Prostate gland (tissue), 2 donors: ENCODE results near the gene DCTD. TPM values are rescaled to one million over a fixed set of nuclear protein-coding genes. Genes with fewer than 3 reads are reported as not detected.

Experiments used
- DNase-seq: peaks from one replicate; pipeline ENCODE4 v3.0.0-alpha.2; 2019; ENCODE audit warnings: low spot score
- H3K27ac ChIP-seq, 2 donors: fragments of 200-600 bp; sonication (generic); 2 replicates each; pipeline ENCODE4 v1.5.1; 2017 to 2019
- H3K27me3 ChIP-seq: fragments of 200-600 bp; sonication (generic); replicated peaks from 2 replicates; pipeline ENCODE4 v1.5.1; 2019; ENCODE audit not compliant: insufficient read depth
- H3K36me3 ChIP-seq, 2 donors: fragments of 200-600 bp; sonication (generic); 1 replicate in 1 of 2; 2 replicates in 1 of 2; pipeline versions ENCODE4 v1.5.1 to v1.8.1; 2017 to 2019
- H3K4me1 ChIP-seq: fragments of 200-600 bp; sonication (generic); replicated peaks from 2 replicates; pipeline ENCODE4 v1.5.1; 2019
- H3K4me3 ChIP-seq, 2 donors: fragments of 200-600 bp; sonication (generic); 2 replicates each; pipeline ENCODE4 v1.5.1; 2017 to 2019
- H3K9me3 ChIP-seq: fragments of 200-600 bp; sonication (generic); 2 replicates; pipeline ENCODE4 v1.5.1; 2017
- POLR2A ChIP-seq: fragments of 450-650 bp; IDR thresholded peaks from one replicate; pipeline ENCODE4 v1.6.1; 2016; ENCODE audit warnings: antibody characterized with exemption, mild to moderate bottlenecking
- POLR2AphosphoS5 ChIP-seq: sonication (generic); formaldehyde crosslinking; IDR thresholded peaks from one replicate; pipeline ENCODE4 v1.6.1; 2017; ENCODE audit warnings: antibody characterized with exemption
- WGBS: methylation state at CpG from one replicate; pipeline ENCODE4 v1.1.5; 2018; 5-methylcytosine and 5-hydroxymethylcytosine counted together
- intact Hi-C: fragments of 100-400 bp; cut with DNase I; formaldehyde crosslinking; loops from one replicate; pipeline ENCODE4 v1.14.2; 2022
- total RNA-seq, 2 donors: library from RNA; depleted of rRNA; stranded (reverse); fragments of >200 nt; gene quantifications; one replicate each; pipeline ENCODE4 v1.1.0, GENCODE V29; 2016
- TF ChIP-seq, protein P1 (sequence below), 4 experiments: fragments of 200-600 bp in 2 of 4; fragments of 450-650 bp in 2 of 4; sonication (generic) in 2 of 4; IDR thresholded peaks; 1 replicate in 3 of 4; 2 replicates in 1 of 4; pipeline ENCODE4 v1.5.1; 2016 to 2019; ENCODE audit warnings: antibody characterized with exemption in 4 of 4, mild to moderate bottlenecking in 2 of 4, moderate library complexity in 2 of 4

DCTD gene
- total RNA-seq, 2 donors from 2014 or later: 62.3 to 69.5 TPM

DNA sequence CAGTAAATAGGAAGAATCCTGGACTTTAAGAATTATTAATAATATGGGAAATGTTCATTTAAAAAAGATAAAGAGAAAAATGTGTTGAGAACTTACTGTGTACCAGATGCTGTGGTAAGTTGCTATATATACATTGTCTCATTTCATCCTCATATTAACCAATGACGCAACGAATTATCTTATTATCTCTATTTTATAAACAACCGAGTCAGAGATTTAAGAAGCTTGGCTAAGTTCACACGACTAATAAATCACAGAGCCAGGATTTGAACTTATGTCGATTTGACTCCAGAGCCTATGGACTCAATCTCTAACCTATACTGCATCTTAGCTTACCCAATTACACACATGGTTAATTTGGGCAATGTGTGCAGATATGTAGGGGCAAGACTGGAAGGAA is 15.5 kb upstream of the DCTD start:
- intact Hi-C loops: loop anchor here (10.0 kb wide), 1 partner anchor 472 kb away; no protein-coding TSS in a partner anchor
- no peaks in the 10 kb centered on the region for H3K27me3 ChIP-seq
- H3K9me3 ChIP-seq: no peaks in the 10 kb centered on the region
- WGBS: 79% methylated on average over 5 of the region's 5 CpGs
- DNase-seq: no peak
- H3K4me1 ChIP-seq: no peaks in the 10 kb centered on the region
- no peak overlapping the region for H3K27ac ChIP-seq
- TF ChIP-seq POLR2AphosphoS5: no peak
- TF ChIP-seq POLR2A: no peak
- TF ChIP-seq, protein P1, sequence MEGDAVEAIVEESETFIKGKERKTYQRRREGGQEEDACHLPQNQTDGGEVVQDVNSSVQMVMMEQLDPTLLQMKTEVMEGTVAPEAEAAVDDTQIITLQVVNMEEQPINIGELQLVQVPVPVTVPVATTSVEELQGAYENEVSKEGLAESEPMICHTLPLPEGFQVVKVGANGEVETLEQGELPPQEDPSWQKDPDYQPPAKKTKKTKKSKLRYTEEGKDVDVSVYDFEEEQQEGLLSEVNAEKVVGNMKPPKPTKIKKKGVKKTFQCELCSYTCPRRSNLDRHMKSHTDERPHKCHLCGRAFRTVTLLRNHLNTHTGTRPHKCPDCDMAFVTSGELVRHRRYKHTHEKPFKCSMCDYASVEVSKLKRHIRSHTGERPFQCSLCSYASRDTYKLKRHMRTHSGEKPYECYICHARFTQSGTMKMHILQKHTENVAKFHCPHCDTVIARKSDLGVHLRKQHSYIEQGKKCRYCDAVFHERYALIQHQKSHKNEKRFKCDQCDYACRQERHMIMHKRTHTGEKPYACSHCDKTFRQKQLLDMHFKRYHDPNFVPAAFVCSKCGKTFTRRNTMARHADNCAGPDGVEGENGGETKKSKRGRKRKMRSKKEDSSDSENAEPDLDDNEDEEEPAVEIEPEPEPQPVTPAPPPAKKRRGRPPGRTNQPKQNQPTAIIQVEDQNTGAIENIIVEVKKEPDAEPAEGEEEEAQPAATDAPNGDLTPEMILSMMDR (IDR thresholded peaks at IDR 0.05): no peak
- no peaks in the 10 kb centered on the region for H3K36me3 ChIP-seq
- no peak overlapping the region for H3K4me3 ChIP-seq

DNA sequence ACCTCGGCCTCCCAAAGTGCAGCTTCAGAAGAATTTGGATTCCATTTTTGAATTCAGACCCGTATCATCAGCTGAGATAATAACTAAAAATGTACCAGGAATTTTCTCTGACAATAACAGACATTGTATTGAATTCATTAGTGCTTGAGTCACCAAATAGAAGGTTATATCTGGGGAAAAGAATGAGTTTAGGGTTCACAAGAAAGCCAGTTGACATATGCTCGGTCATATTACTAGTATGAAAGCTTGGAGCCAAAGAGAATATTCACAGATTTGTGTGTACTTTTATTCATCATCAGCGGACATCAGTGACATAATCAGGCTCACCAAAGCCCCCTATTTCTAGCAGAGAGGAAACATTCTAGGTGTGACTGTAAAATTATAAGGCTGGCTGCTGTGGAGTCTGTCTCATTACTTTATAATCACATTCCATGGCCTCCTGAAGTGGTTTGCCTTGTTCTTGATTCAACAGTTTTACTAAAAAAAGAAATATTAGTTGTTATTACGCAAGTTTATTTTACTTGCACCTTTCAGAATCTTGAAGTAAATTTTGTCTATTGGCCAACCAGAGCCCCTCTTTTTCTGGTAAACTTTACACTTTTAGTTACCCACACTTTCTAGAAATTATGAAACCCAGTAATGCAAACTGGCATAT is 14.6 kb upstream of the DCTD start:
- H3K36me3 ChIP-seq: no peaks in the 10 kb centered on the region
- TF ChIP-seq POLR2A (no peak), POLR2AphosphoS5 (no peak)
- TF ChIP-seq, protein P1 (IDR thresholded peaks at IDR 0.05): no peak
- DNase-seq: no peak
- H3K4me1 ChIP-seq: no peaks in the 10 kb centered on the region
- no peak overlapping the region for H3K4me3 ChIP-seq
- intact Hi-C loops: loop anchor here (10.0 kb wide), 1 partner anchor 473 kb away; no protein-coding TSS in a partner anchor
- 82% methylated on average over 5 of the region's 5 CpGs for WGBS
- no peak overlapping the region for H3K27ac ChIP-seq
- H3K9me3 ChIP-seq: no peaks in the 10 kb centered on the region
- no peaks in the 10 kb centered on the region for H3K27me3 ChIP-seq

DNA sequence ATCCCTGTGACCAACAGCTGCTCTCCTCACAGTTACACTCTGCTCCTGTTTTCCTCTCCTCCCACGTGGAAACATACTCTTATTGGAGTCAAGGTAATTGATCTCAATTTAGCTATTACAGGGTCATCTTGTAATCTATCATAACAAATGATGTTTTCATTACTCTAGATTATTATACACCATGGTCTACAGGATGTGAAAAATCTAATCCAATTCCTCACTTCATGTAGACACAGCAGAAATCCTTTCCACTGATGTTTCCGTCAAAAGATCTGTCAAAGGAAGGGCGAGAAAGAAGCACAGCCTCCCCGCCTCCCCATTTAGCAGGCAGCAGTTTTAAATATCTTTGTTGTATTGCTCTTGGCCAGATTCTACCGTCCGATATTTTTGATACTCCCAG is 13.7 kb upstream of the DCTD start:
- intact Hi-C loops: loop anchor here (10.0 kb wide), 1 partner anchor 474 kb away; no protein-coding TSS in a partner anchor
- DNase-seq: no peak
- TF ChIP-seq POLR2AphosphoS5 (no peak), POLR2A (no peak)
- TF ChIP-seq, protein P1 (IDR thresholded peaks at IDR 0.05): no peak
- Histone ChIP-seq H3K4me3 (no peak overlapping the region), H3K4me1 (no peaks in the 10 kb centered on the region), H3K9me3 (no peaks in the 10 kb centered on the region), H3K27ac (no peak overlapping the region), H3K36me3 (no peaks in the 10 kb centered on the region), H3K27me3 (no peaks in the 10 kb centered on the region)
- 84% methylated on average over 6 of the region's 6 CpGs for WGBS

DNA sequence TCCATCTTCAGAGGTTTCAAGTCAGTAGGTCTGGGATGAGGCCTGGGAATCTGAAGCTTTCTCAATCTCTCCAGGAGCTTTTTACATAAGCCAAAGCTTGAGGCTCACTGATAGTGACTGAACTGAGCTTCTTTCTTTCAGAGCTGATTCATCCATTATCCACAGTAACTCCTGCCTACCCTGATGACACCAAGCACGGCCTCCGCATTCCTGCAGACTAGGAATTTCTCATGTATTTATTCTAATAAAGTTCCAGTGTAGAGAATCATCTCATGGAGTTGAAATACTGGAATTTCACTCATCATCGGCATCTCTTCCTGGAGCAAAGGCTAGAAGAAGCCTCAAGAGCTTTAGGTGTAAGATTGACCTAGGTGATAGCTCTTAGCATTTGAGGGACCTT is 12.1 kb upstream of the DCTD start:
- H3K36me3 ChIP-seq: no peaks in the 10 kb centered on the region
- no peak overlapping the region for H3K4me3 ChIP-seq
- no peak overlapping the region for H3K27ac ChIP-seq
- intact Hi-C loops: no loop called here
- no peaks in the 10 kb centered on the region for H3K4me1 ChIP-seq
- no peaks in the 10 kb centered on the region for H3K27me3 ChIP-seq
- TF ChIP-seq, protein P1 (IDR thresholded peaks at IDR 0.05): no peak
- no peak for TF ChIP-seq POLR2A
- TF ChIP-seq POLR2AphosphoS5: no peak
- 83% methylated on average over 3 of the region's 3 CpGs for WGBS
- DNase-seq: no peak
- no peaks in the 10 kb centered on the region for H3K9me3 ChIP-seq

DNA sequence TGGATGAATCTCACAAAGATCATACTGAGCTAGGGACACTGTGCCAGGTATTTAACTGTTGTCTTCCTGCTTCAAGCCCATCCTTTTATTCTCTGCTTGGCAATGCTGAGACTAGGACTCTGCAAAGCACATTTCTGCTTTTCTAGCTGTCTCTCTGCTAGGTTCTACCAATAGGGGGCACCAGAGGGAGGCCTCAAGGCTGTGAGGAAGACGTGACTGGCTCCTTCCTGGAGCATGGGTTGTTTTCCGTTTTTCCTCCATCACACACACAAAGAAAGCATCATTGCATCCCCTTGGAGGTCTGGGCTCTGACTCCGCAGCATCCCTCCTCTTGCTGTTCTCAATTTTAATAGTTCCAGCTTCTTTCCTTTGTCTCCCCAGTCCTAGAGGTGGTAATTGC is 10.9 kb upstream of the DCTD start:
- Histone ChIP-seq H3K27ac (no peak overlapping the region), H3K36me3 (no peaks in the 10 kb centered on the region), H3K27me3 (no peaks in the 10 kb centered on the region), H3K4me3 (no peak overlapping the region), H3K9me3 (no peaks in the 10 kb centered on the region), H3K4me1 (no peaks in the 10 kb centered on the region)
- no peak for DNase-seq
- 64% methylated on average over 3 of the region's 3 CpGs for WGBS
- TF ChIP-seq POLR2A: no peak
- TF ChIP-seq POLR2AphosphoS5: no peak
- TF ChIP-seq, protein P1 (IDR thresholded peaks at IDR 0.05): no peak
- intact Hi-C loops: no loop called here
